Endodermal cell (in vitro differentiated cells): Measurements from ENCODE around the gene GXYLT1. TPM values are rescaled to one million over a fixed set of nuclear protein-coding genes. Genes with fewer than 3 reads are reported as not detected.

Source experiments
- DNase-seq: peaks from one replicate; pipeline ENCODE4 v3.0.0-alpha.2; 2017
- H3K27ac ChIP-seq: 2 replicates; pipeline ENCODE4 v1.5.1; 2013; ENCODE audit warnings: mild to moderate bottlenecking, low read depth, low read length, moderate library complexity
- H3K27me3 ChIP-seq: 2 replicates; pipeline ENCODE4 v1.6.1; 2013; ENCODE audit warnings: mild to moderate bottlenecking, low read length, moderate library complexity; ENCODE audit not compliant: insufficient read depth, control insufficient read depth, poor library complexity, severe bottlenecking
- H3K36me3 ChIP-seq: 2 replicates; pipeline ENCODE4 v1.7.0; 2013; ENCODE audit warnings: mild to moderate bottlenecking, low read length, moderate library complexity; ENCODE audit not compliant: control insufficient read depth, insufficient read depth
- H3K4me1 ChIP-seq: one replicate; pipeline ENCODE4 v1.7.0; 2013; ENCODE audit warnings: low read length; ENCODE audit not compliant: control insufficient read depth, insufficient read depth
- H3K4me3 ChIP-seq: 2 replicates; pipeline ENCODE4 v1.5.1; 2013; ENCODE audit warnings: mild to moderate bottlenecking, low read length, moderate library complexity
- H3K9ac ChIP-seq: 2 replicates; pipeline ENCODE4 v1.6.1; 2013; ENCODE audit warnings: mild to moderate bottlenecking, low read length, moderate library complexity; ENCODE audit not compliant: poor library complexity, severe bottlenecking; ENCODE audit errors: extremely low read depth
- H3K9me3 ChIP-seq: 2 replicates; pipeline ENCODE4 v1.6.1; 2013; ENCODE audit warnings: mild to moderate bottlenecking, low read length, moderate library complexity; ENCODE audit not compliant: control insufficient read depth
- H3K27ac Mint-ChIP-seq: 2 replicates; pipeline ENCODE4 v1.8.0; 2020; ENCODE audit warnings: mixed read lengths
- H3K27me3 Mint-ChIP-seq: 2 replicates; pipeline ENCODE4 v1.8.0; 2021; ENCODE audit warnings: mild to moderate bottlenecking, mixed read lengths; ENCODE audit not compliant: insufficient read depth
- H3K36me3 Mint-ChIP-seq: 2 replicates; pipeline ENCODE4 v1.8.0; 2020; ENCODE audit warnings: low read depth, mixed read lengths
- H3K4me1 Mint-ChIP-seq: 2 replicates; pipeline ENCODE4 v1.8.0; 2020; ENCODE audit warnings: mixed read lengths
- H3K4me3 Mint-ChIP-seq: 2 replicates; pipeline ENCODE4 v1.8.0; 2020; ENCODE audit warnings: mild to moderate bottlenecking, moderate library complexity, mixed read lengths
- H3K9me3 Mint-ChIP-seq: 2 replicates; pipeline ENCODE4 v1.8.0; 2020; ENCODE audit warnings: mild to moderate bottlenecking, mixed read lengths
- CTCF ChIP-seq: fragments of 200-600 bp; sonication (generic); conservative IDR thresholded peaks from 2 replicates; pipeline ENCODE4 v1.5.0; 2021; ENCODE audit warnings: antibody characterized with exemption, mild to moderate bottlenecking
- WGBS, 2 experiments: methylation state at CpG; one replicate each; pipeline versions ENCODE4 v1.1.5 to v1.1.7; 2013; ENCODE audit warnings: missing lambda C conversion rate in 2 of 2, mixed read lengths in 1 of 2; ENCODE audit not compliant: insufficient coverage in 1 of 2, insufficient read length in 1 of 2; 5-methylcytosine and 5-hydroxymethylcytosine counted together
- total RNA-seq, 2 donors: library from RNA; stranded (reverse); fragmentation: NEBNext Ultra II Directional in 1 of 2; extraction: Animal tissue kit (Norgen Biotek cat#: 25700) in 1 of 2; gene quantifications; 2 replicates in 1 of 2; 3 replicates in 1 of 2; pipeline ENCODE4 v1.2.1, GENCODE V29; 2021

The GXYLT1 gene
- total RNA-seq, 2 donors from 2014 or later: 29.2 to 36.6 TPM

- Mint-ChIP-seq H3K36me3 (peaks cover 11% of the 10 kb centered on the region), H3K4me3 (no peak overlapping the region), H3K27me3 (no peaks in the 10 kb centered on the region), H3K4me1 (no peaks in the 10 kb centered on the region), H3K9me3 (no peaks in the 10 kb centered on the region), H3K27ac (no peak overlapping the region)
- no peak for TF ChIP-seq CTCF
- Histone ChIP-seq H3K9me3 (no peaks in the 10 kb centered on the region), H3K36me3 (peaks cover 7% of the 10 kb centered on the region), H3K9ac (no peak overlapping the region), H3K27me3 (no peaks in the 10 kb centered on the region), H3K27ac (no peak overlapping the region), H3K4me1 (no peaks in the 10 kb centered on the region), H3K4me3 (no peak overlapping the region)
- 71% methylated on average over 1 of the region's 2 CpGs; no CpG with 5 or more reads in 1 of the 2 experiments for whole genome bisulfite sequencing, 2 experiments
- no peak for DNase-seq
Measured at GRCh38 chr12:42182394-42182793, 37.7 kb upstream of the GXYLT1 start.

GRCh38 chr12:42180990-42181596, 36.4 kb upstream of the GXYLT1 start:
- no peak for TF ChIP-seq CTCF
- no peaks in the 10 kb centered on the region for H3K4me1 ChIP-seq
- peaks cover 6% of the 10 kb centered on the region for H3K9me3 ChIP-seq
- Mint-ChIP-seq H3K4me1 (no peaks in the 10 kb centered on the region), H3K27me3 (no peaks in the 10 kb centered on the region), H3K36me3 (peaks cover 21% of the 10 kb centered on the region), H3K27ac (no peak overlapping the region), H3K4me3 (no peak overlapping the region), H3K9me3 (peaks cover 7% of the 10 kb centered on the region)
- WGBS, 2 experiments: 86 to 90% methylated on average over 2 of the region's 2 CpGs
- no peak overlapping the region for H3K27ac ChIP-seq
- no peak overlapping the region for H3K9ac ChIP-seq
- no peak for DNase-seq
- no peak overlapping the region for H3K4me3 ChIP-seq
- no peaks in the 10 kb centered on the region for H3K27me3 ChIP-seq
- peaks cover 13% of the 10 kb centered on the region for H3K36me3 ChIP-seq

GRCh38 chr12:42178101-42178500, 33.4 kb upstream of the GXYLT1 start:
- Mint-ChIP-seq H3K27me3 (peaks cover 2% of the 10 kb centered on the region), H3K36me3 (peaks cover 24% of the 10 kb centered on the region), H3K4me1 (no peaks in the 10 kb centered on the region), H3K27ac (no peak overlapping the region), H3K4me3 (no peak overlapping the region), H3K9me3 (peaks cover 18% of the 10 kb centered on the region)
- Histone ChIP-seq H3K36me3 (peaks cover 21% of the 10 kb centered on the region), H3K9me3 (peaks cover 20% of the 10 kb centered on the region), H3K9ac (no peak overlapping the region), H3K27me3 (no peaks in the 10 kb centered on the region), H3K4me3 (no peak overlapping the region), H3K27ac (no peak overlapping the region), H3K4me1 (no peaks in the 10 kb centered on the region)
- no peak for DNase-seq
- 56 to 67% methylated on average over 1 to 2 of the region's 2 CpGs for WGBS, 2 experiments
- TF ChIP-seq CTCF: no peak
